CD4-positive, alpha-beta T cell treated with Interleukin-12 subunit alpha and Interleukin-12 subunit beta, for 1 hour (primary cell): Measurements from ENCODE around the gene NISCH.

ENCODE experiments used
- DNase-seq: peaks from one replicate; pipeline ENCODE4 v3.0.0-alpha.2; 2020

Gene NISCH

DNA sequence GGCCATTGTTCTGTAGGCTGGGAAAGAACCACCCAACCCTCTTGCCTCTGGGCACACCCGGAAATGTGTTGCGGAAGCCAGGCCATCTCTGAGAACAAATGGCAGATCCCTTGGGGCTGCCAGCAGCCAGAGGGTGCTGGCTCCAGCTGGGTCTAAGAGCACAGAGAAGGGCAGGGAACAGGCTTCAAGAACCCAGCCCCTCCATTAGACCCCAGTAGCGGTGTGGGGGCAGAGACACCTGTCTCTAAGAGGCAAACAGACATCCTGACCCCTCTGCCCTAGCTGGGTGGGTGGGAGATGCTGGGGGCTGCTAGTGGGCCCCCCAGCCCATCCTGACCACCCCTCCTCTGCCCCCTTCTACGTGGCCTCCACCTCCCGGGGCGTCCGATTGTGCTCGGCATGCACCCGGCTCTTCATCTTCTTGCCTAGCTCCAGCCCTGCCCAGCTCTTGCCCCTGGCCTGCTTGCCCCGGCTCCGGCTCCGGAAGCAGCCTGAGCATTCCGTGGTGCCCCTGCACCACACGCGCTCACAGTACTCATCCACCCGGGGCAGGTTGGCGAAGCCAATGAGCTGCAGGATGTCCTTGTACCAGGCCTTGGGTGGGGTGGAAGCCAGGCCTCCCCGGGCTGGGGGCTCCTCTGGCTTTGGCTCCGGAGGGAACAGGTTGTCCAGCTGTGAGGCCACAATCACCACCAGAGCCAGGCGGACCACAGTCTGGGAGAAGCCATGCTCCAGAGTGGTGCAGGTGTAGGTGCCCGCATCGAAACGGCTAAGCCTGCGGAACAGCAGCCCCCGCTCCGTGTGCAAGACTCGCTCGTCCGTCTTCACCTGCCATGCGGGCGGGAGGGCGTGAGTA is 19.9 kb upstream of the NISCH start:
- DNase-seq, result no peak

DNA sequence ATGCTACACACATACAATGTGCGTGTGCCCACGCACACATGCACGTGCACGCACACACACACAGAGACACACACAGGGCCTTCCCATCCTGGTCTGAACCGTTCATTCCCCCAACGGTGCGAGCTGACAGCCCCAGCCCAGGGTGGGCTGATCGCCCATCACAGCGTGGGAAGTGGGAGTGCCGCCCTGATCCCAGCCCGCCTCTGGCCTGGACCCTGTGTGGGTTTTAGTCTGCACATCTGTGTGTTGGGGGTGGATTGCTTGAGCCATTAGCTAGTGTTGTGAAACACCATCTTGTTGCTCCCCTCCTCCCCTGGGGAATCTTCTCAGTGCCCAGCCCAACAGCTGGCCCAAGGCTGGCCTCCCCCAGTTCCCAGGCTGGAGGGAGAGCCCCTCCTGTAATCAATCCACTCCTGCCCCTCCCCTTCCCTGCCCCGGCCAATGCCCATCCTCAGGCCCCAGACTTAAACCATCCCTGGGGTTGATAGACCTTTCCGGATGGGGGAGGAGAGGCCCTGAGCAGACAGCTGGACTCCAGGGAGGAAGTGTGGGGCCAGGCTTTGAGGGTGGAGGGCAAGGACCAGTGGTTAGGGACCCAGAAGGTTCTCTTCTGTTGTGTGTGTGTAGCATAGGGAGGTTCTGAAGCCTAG is 18.8 kb upstream of the NISCH start:
- no peak for DNase-seq

DNA sequence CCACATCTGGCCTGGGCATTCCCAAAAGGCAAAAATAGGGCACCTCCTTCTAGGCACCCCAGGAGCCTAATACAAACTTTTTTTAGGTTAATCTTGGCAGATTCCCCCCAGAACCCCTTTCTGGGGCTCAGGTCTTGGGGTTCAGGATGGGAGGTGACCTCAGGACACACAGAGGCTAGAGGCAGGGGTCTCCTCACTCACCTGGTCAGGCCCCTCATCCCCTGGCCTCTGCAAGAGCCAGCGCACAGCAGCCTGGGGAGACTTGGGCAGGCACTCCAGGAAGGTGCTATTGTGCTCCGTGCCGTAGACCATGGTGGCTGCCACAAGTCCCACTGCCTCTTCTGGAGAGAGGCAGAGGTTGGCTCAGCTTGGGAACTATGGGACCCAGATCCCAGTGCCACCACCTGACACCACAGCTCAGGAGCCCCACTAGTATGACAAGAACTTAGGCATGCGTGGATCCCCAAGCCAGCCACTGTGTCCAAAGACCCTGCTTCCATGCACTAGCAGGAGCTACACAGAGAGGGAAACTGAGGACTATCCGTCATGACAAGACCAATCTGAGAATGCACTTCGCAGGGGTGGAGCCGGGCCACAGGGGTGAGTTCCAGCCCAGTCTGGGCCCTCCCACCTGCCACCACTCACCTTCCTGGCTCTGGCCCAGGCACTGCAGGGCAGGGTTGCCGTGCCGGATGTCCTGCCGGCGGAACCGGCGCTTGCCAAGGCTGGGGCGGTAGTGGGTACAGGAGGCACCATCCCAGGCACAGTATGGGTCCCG is 17.9 kb upstream of the NISCH start:
- no peak for DNase-seq

DNA sequence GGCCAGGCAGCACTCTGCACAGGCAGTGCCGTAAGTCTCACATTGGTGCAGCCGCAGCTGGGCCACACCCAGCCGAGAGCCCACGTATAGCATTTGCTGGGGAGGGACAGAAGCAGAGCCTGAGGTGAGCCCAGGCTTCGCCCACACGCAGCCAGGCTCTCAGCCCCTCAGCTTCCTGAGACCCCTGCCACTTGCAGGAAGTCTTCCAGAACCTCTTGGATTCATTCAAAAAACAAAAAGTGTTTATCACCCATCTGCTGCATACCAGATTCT is 17.4 kb upstream of the NISCH start:
- no peak for DNase-seq

DNA sequence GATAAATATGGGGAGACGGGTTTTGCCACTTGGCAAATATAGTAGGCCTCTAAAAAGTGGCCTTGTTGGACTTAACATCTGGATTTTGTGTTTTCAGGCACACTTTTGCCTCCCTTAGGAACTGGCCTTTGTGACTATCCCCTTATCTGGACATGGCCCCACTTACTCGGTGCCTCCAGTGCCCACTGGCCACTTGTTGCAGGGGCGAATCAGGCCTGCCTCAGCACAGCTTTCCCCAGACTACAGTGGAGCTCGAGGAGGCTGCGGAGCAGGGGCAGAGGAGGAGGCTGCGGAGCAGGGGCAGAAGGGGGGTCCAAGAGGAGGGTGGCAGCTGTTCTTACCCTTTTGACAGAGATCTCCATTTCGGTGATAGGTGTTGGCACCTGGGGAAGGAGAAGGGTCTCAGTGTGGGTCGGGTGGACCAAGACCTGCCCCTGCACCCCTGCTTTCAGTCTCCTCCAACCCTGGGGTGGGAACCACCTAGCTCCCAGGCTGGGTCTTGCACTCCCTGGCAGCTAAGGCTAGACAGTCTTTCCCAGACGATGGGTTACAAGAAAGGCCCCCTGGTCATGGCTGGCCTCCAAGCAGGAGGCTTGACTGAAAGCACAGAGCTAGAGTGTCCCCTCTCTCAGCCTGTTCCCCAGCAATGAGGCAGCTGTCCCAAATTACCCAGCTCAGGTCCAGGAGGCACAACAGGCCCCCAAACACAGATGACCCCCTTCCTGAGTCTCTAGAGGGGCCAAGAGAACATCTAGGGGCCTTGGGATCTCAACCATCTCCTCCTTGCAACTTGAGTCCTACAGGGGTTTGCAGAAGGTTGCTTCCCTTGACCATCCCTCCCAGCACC is 16.6 kb upstream of the NISCH start:
- DNase-seq, result no peak

DNA sequence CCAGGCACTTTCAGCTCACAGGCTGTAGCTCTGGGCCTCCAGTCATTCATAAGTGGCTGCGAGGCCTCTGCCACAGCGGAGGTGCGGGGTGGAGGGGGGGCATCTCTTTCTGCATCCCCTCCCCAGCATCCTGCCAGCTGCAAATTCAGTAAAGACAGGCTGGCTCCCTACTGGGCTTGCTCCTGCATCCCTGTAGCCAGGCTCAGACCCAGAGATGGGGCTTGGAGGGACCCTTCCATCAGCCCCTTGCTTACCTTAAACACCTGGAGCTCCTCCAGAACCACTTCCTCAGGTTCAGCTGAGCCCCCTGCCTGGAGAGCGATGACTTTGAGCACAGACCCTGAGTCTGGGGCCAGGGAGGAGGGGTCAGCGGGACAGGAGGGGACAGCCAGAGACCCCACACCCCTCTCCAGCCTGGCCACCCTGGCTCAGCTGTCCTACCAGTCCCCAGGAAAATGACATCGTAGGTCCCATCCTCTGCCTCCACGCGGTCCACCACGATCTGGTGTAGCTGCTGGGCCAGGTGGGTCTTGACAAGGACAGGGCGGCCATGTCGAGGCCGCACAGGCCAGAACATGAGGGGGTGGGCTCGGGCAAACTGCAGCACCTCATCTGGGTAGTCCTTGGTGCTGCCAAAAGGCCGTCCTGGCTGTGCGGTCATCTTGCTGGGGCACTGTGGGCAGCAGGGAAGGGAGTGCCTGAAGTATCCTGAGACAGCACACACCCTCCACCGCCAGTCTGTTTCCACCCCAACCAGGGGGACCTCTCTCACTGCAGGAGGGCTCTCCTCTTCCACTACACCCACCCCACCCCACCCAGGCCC is 15.8 kb upstream of the NISCH start:
- DNase-seq, result no peak

DNA sequence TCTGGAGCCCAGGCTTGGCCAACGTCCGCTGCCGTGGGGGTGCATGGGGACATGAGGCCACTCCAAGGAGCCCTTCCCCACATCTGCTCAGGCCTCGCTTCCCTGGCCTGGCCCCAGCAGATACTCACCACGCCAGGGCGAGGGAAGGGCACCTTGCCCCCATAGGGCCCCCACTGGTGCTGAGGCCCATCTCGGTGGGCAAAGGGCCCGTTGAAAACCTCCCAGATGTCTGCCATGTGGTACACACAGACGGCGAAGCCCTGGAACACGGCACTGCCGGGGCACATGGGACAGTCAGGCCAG is 15.2 kb upstream of the NISCH start:
- no peak for DNase-seq

DNA sequence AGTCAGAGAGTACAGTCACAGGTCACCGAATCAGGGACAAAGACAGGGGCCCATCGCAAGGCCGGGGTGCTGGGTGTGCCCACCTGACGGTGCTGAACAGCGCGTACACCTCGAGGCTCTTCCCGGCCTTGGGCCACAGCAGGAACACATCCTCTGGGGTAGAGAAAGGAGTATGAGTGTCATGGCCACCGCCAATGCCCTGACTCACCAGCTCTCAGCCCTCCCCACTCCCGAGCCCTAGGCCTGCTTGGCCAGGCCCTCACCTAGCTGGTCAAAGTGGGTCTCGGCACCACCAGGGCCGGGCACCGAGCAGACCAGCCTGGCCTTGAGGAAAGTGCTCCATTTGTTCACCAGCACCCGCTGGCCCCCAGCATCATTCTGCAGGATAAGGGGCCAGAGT is 14.7 kb upstream of the NISCH start:
- no peak for DNase-seq

DNA sequence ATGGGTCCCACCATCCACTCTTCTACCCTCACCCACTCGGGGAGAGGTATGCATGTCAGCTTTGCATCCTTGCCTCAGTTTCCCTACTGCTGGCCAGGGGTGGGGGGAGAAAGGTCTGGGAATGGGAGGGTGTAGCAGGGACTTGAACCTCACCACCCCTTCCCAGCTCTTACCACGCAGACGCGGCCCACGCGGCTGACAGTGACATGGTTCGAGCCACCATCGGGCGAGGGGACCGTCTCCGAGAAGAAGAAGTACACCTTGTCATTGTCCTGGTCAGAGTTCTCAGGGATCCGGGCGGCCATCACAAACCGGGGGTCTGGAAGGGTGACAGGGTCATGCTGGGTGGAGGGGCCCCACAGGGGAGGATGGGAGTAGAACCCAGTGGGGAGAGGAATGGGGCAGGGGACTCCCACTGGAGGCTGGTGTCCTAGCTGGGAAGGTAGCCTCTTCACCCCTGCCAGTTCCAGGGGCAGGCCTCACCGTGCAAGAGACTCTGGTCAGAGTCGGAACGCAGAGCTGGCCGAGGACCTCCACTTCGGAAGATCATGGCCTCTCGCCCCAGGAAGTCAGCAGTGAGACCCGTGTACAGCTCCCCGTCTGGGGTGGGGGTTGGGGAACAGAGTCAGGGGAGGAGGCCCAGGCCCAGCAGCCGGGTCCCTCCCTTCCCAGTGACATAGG is 14.2 kb upstream of the NISCH start:
- DNase-seq, result no peak

DNA sequence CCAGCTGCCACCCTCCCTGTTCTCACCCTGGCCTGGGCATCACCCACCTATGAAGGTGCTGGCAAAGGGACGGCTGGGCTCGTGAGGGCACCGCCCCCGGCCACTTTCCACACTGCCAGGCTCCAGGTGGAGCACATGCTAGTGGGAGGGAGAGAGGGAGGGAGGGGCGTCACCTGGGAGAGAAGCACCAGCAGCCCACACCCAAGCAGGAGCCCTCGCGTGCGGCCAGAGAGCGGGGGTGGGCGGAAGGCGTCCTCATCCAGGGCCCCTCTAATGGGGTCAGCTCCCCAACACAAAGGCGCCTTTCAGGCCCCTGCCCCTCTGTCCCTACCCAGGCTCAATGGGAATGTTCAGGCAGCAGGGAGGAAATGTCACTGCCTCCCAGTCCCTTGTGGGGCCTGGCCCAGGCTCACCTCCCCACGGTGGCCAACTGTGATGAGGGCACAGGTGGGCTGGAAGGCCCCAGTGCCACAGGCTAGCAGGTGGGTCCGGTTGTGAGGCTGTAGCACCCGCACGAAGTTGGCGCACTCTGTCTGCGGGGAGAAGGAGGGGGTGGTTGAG is 13.6 kb upstream of the NISCH start:
- DNase-seq, result no peak

DNA sequence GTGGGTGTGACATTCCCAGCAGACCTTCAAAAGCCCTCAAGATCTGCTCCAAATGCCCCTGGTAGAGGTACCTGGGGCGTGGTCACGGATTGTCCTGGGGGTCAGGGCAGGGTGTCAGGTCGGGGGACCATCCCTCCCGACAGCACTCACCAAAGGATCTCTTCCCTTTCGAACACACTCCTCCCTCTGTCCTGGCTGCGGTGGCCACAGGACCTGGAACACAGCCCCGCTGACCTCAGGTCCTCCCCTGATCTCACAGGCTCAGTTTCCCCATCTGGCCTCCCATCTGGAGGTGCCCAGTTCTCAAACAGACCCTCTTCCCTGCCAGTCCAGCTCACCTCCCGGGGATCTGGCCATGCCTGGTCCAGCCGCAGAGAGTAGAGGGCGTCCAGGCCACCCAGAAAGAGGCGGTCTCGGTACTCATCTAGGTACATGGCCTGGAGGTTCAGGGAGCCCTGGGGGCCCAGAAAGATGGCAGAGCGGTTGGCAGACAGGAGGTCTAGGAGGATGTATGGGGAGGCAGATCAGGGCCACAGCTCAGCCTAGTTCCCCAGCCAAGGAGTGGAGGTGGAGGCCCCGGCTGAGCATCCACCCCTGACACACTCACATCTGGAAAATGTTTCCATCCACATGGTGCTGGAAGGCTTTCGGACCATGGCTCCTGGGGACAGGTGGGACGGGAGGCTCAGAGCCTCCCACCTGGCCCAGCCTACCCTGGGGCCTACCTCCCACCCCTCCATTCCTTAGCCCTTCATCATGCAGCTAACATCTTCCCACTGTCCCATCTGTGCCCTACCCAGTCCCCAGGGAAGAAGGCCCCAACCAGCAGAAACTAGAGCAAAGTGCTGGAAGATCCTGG is 12.8 kb upstream of the NISCH start:
- no peak for DNase-seq

DNA sequence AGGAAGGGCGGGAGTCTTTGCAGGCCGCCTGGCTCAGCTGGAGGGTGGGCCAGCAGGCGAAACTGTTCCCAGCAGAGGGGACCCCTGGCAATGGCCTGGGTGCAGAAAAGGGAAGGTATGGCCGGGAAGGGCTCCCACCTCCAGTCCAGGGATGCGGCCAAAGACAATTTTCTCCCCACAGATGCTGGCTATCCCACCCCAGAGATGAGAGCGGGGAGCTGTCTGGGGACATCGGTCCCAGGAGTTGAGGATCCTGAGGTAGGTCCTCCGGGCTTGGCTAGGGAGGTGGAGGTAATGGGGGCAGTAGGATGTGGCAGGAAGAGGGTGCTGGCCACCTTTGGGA is 12.2 kb upstream of the NISCH start:
- DNase-seq, result no peak

DNA sequence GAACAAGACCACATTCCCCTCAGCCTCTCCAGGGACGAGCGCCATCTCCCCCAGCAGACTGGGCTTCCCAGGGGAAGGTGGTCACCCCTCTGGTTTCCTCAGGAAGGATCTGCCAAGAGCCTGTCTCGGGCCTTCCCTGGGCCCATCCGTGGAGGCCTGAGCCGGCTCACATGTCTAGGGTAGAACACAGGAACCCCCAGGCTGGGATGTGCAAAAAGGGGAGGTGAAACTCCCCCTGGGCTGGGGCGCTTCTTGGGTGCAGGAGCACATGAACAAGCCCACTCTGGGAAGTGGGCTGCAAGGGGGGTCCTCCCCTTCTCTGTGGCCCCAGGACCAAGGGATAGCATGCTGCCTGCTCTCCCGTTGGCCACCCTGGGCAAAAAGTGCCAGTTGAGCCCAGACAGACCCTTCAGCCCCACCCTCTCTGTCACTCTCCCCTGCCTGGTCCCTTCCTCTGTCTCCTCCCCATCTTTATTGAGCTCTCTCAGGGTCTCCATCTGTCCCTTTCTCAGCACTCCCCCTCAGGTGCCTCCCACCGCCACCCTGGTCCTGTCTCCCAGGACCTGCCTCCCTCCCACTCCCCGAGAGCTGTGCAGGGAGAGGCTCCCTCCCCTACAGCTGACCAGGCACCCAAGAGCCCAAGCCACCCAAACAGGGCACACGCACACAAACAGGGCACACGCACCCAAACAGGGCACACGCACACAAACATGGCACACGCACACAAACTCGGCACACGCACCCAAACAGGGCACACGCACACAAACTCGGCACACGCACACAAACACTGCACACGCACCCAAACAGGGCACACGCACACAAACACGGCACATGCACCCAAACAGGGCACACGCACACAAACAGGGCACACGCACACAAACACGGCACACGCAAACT is 11.4 kb upstream of the NISCH start:
- DNase-seq, result no peak

DNA sequence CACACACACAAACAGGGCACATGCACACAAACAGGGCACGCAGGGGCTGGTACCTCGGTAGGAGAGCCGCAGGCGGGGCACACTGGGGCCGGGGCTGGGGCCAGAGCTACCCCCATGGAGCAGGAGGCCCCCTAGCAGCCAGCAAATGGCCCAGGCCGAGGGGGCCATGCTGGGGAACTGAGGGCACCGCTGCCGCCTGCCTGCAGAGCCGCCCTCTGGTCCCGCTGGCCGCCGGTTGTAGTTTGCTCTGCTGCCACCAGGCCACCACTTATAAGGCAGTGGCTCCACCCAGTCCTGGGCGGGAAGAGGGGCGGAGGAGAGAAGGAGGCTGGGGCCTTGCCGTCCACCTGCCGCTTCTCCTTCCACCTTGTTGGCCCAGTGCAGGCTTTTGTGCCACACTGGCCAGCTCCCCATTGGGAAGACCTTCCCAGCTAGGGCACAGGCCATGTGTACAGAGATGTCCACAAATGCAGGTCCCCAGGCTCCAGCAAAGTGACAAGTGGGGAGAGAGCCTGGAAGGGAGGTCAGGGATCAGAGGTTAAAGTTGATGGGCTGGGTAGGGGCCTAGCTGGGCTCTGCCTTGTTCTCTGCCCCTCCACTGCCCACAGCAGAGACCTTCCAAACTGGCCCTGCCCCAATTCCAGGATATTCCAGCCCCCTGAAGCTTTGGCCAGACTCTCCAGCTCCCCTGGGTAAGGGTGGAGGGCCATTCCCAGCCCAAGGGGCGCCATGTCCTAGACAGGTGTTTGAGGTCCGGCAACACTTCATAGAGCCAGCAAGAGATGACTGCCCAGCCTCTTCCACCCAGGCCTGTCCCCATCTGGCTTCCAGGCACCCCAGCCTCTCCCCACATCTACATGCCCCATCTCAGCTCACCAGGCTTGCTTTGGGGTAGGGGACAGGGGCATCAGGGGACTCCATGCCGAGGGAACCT is 10.3 kb upstream of the NISCH start, which contains the start of gene SEMA3G:
TSS of gene SEMA3G (minus strand) at position 244 of the 934 bp plus-strand sequence. CDS start at position 168, 76 bp downstream.
- DNase-seq, result peak; percentile 77

DNA sequence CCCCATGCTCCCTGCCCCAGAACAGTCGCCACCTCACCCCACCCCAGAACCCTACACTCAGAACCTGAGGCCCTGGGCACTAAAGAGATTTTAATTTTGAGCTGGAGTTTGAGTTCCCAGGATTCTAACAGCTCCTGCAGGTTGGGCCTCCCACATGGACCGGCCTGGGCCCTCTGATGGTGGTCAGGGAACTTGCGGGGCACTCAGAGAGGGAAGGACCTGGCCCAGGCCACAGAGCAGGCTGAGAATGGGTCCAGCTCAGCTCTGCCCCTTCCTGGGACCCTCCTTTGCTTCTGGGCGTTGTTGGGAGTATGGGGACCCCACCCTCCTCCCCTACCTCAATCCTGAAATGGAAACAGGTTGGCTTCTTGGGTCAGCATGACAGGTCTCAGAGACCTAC is 9.4 kb upstream of the NISCH start:
- no peak for DNase-seq

DNA sequence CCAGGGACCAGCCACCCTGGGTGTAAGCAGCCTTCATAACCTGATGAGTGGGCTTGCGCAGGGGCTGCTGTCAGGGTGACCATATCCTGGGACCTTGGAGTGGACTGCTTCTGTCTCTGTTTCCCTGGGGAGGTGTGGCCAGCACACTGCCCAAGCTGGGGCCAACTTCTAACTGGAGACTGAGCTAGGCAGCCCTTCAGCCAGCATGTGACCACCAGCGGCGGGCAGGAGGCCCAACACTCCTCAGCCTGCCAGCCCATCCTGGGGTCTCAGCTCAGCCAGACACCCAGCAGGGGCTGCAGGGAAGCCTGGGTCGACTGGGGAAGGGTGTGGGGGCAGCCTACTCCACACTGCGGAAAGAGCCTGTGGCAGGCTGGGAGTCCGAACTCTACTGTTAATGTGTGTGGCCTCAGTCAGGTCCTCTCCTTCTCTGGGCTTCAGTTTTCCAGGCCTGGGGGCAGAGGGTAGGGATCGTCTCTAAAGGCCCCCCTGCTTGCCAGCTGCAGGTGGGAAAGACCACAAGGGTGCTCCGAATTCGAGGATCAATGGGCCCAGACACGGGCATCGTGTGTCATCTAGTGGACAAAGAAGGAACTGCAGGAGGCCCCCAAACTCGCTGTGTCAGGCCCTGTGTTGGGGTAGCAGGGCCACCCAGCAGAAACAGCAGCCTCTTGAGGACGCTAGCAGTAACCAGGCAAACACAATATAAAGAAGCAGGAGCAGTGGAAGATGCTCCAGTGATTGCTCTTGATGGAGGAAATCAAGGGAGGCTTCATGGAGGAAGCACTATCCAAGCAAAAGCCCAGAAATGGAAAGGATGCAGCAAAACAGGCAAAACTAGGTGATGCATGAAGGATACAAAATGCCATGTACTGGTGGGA is 8.5 kb upstream of the NISCH start:
- peak; percentile 82 for DNase-seq
